Small intestine (tissue), 7 donors: ENCODE measurements around the gene GRIP2. TPM values are rescaled to one million over a fixed set of nuclear protein-coding genes. Genes with fewer than 3 reads are reported as not detected.

ENCODE experiments used
- DNase-seq, 2 donors: peaks; one replicate each; pipeline versions ENCODE4 v3.0.0 to v3.0.0-alpha.2; 2013
- FAIRE-seq: peaks from 2 replicates; lab custom pipeline; 2012; peaks lifted over from hg19 to GRCh38; lab: Jason Lieb, UNC
- H3K27ac ChIP-seq, 3 donors: one replicate each; pipeline ENCODE4 v1.5.1; 2013; ENCODE audit warnings: low read length in 2 of 3, mild to moderate bottlenecking in 2 of 3, control low read depth in 1 of 3, inconsistent platforms in 1 of 3, low read depth in 1 of 3, moderate library complexity in 1 of 3
- H3K27me3 ChIP-seq, 3 donors: one replicate each; pipeline ENCODE4 v1.6.1; 2013; ENCODE audit warnings: low read length in 3 of 3, inconsistent platforms in 1 of 3; ENCODE audit not compliant: control insufficient read depth in 3 of 3, insufficient read depth in 3 of 3
- H3K36me3 ChIP-seq, 3 donors: one replicate each; pipeline ENCODE4 v1.6.1; 2013; ENCODE audit warnings: low read length in 3 of 3, inconsistent platforms in 1 of 3, low read depth in 1 of 3, mild to moderate bottlenecking in 1 of 3, moderate library complexity in 1 of 3; ENCODE audit not compliant: control insufficient read depth in 3 of 3, insufficient read depth in 2 of 3
- H3K4me1 ChIP-seq, 3 donors: one replicate each; pipeline ENCODE4 v1.6.1; 2013; ENCODE audit warnings: low read length in 2 of 3, inconsistent platforms in 1 of 3, low read depth in 1 of 3, mild to moderate bottlenecking in 1 of 3, moderate library complexity in 1 of 3; ENCODE audit not compliant: control insufficient read depth in 3 of 3, insufficient read depth in 2 of 3
- H3K4me3 ChIP-seq, 3 donors: one replicate each; pipeline ENCODE4 v1.5.1; 2013; ENCODE audit warnings: low read length in 3 of 3, control low read depth in 1 of 3, inconsistent platforms in 1 of 3, low read depth in 1 of 3, mild to moderate bottlenecking in 1 of 3, moderate library complexity in 1 of 3
- H3K9me3 ChIP-seq, 2 donors: one replicate each; pipeline ENCODE4 v1.6.1; 2013; ENCODE audit warnings: low read depth in 1 of 2, low read length in 1 of 2; ENCODE audit not compliant: control insufficient read depth in 2 of 2, insufficient read depth in 1 of 2
- WGBS, 3 donors: extraction: QIAGEN DNeasy Blood & Tissue Kit; methylation state at CpG; one replicate each; pipeline ENCODE4 v1.1.7; 2013; 5-methylcytosine and 5-hydroxymethylcytosine counted together
- polyA plus RNA-seq, 4 donors: library from polyadenylated mRNA; stranded (reverse) in 3 of 4; unstranded in 1 of 4; fragments of 200-250 nt in 3 of 4; fragments of 120-200 nt in 1 of 4; gene quantifications; one replicate each; pipeline versions ENCODE4 v1.2.1 to v1.2.3, GENCODE V29; 2013
- donor health status: healthy with polysubstance abuse.
- donor health status: control.
- donor health status: control.
- donor health status: Bipolar disorder and iron deficiency.
- donor health status: healthy.

GRIP2 gene
- polyA plus RNA-seq, 4 donors = 0.27 to 1.4 (median 0.34) TPM; not detected in 1

DNA sequence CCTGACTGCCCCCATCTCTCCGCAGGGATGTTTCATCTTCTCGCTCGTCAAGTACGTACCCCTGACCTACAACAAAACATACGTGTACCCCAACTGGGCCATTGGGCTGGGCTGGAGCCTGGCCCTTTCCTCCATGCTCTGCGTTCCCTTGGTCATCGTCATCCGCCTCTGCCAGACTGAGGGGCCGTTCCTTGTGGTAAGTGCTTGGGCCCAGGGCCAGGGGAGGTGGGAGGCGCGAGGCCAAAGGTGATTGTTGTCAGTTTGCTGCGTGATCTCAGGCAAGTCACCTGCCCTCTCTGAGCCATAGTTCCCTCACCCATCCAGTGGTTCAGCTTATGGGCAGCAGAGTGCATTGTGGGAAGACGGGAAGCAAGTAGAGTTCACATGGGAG, 58.5 kb downstream of the GRIP2 start:
- peaks cover 8 to 90% (median 50%) of the 10 kb centered on the region in 3 donors for H3K36me3 ChIP-seq
- FAIRE-seq = no peak
- WGBS, 3 donors = 92 to 98% (median 97%) methylated on average over 13 of the region's 13 CpGs
- H3K27ac ChIP-seq = no peak overlapping the region
- H3K27me3 ChIP-seq = no peaks in the 10 kb centered on the region
- no peak overlapping the region for H3K4me3 ChIP-seq
- no peak for DNase-seq
- H3K9me3 ChIP-seq = no peaks in the 10 kb centered on the region
- no peaks in the 10 kb centered on the region for H3K4me1 ChIP-seq

DNA sequence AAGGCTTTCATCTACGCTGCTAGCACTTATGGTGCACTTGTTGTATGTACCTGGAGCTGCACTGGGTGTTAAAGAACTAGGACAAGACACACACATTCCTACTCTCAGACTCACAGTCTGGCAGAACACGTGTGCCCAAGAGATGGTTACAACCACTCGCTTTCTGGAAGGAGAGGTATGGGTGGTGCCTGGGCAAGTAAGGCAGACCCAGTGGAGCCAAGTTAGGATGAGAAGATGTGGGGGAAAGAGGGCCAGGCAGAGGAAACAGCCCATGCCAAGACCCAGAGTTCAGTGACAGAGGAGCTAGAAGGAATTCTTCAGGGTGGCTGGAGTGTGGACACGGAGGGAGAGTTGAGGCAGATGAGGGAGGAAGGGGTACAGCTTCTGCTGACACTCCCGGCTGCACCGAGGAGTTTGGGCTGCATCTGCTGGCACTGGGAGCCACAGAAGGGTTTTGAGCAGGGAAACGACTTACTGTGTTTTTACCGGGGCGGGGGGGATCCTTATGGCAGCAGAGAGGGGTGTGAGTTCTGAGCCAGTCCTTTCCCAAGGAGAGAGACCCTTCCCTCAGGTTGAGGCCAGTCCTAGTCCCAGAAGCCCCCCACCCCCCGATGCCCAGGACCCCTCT, 59.0 kb downstream of the GRIP2 start:
- H3K27me3 ChIP-seq = no peaks in the 10 kb centered on the region
- 89 to 97% (median 95%) methylated on average over 10 of the region's 10 CpGs for WGBS, 3 donors
- H3K27ac ChIP-seq = no peak overlapping the region
- no peak overlapping the region for H3K4me3 ChIP-seq
- no peaks in the 10 kb centered on the region for H3K4me1 ChIP-seq
- H3K36me3 ChIP-seq = peaks cover 5 to 91% (median 45%) of the 10 kb centered on the region in 3 donors
- no peak for FAIRE-seq
- H3K9me3 ChIP-seq = no peaks in the 10 kb centered on the region
- no peak for DNase-seq

DNA sequence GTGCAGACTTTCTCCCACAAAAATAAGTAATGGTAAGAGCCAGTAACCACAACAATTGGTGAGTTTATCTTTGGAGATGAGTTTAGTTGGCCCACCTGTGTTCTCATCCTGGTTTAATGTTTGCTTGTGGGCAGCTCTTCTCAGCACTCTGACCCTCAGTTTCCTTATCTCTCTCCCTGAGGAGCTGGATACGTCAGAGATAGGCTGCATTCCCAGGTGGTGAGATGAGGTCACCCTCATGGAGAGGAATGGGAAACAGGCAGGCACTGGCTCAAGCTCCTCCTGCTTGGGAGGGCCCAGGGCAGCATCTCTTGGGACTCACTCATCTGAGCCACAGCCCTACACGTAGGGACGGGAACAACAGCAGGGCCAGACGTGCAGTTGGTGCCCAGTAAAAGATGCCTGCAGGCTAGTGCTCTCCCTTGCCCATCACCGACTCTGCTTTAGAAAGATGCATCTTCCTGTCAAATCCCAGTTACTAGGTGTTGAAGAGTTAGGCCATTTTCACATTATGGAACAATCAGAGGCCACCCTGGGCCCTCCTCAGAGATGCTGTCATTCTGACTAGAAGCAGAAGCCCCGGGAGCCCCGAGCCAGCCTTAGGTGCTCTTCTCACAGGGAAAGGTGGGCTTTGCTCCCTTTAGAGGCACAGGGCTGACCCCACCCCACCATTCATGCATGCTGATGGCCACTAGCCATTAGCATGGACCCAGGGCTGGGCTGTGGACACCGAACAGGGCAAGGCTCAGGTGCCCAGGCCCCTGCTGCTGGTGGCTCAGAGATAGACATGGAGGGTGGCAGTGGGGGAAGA, 59.7 kb downstream of the GRIP2 start:
- H3K27ac ChIP-seq = no peak overlapping the region
- no peak overlapping the region for H3K4me3 ChIP-seq
- DNase-seq (peak in 1 of 2 donors; percentile 15), FAIRE-seq (no peak)
- no peaks in the 10 kb centered on the region for H3K9me3 ChIP-seq
- WGBS, 3 donors = 83 to 87% (median 84%) methylated on average over 8 of the region's 8 CpGs
- no peaks in the 10 kb centered on the region for H3K4me1 ChIP-seq
- H3K36me3 ChIP-seq = peaks cover 5 to 91% (median 39%) of the 10 kb centered on the region in 3 donors
- H3K27me3 ChIP-seq = no peaks in the 10 kb centered on the region

DNA sequence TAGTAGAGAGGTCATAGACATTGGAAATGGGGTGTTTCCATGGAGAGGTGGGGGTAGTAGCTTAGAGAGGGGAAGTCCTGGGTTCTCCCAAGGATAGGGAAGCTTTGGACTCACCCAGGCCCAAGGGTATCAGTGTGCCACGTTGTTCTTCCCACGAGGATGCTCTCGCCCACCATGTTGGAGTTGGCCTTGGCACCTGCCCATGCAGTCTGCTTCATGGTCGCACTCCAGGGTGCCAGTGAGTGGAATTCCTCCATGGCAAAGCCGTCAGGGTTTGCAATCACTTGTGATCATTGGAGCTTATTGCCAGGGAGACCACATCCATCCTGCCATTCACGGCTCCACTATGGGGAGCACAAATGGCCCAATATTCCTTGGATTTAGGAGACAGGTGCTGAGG, 60.6 kb downstream of the GRIP2 start:
- no peak for DNase-seq
- H3K36me3 ChIP-seq = peaks cover 5 to 93% (median 34%) of the 10 kb centered on the region in 3 donors
- WGBS, 3 donors = 92 to 97% (median 95%) methylated on average over 6 of the region's 6 CpGs

DNA sequence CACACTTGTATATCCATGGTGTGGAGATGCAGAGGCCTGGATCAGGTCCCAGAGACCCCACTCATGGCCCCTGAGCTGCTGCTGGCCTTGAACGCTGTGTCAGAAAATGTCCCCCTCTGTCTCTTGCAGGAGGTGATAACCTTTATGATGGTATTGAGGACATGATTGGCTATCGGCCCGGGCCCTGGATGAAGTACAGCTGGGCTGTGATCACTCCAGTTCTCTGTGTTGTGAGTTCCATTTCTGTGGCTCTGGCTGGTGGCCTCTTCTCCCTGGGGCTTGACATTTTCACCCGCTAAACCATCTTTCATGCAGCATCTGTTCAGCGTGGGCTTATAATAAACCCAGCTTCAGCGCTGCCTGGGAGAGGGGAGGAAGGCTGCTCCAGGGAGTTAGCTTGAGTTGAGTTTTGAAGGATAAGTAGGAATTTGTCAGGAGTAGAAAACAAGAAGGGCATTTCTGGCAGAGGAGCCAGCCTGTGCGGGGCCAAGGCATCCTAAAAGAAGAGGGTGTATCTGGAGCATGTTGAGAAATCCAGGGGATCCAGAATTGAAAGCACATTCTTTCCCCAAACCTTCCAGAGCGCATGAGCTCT, 61.1 kb downstream of the GRIP2 start:
- peaks cover 5 to 93% (median 32%) of the 10 kb centered on the region in 3 donors for H3K36me3 ChIP-seq
- no peak overlapping the region for H3K4me3 ChIP-seq
- no peaks in the 10 kb centered on the region for H3K27me3 ChIP-seq
- H3K4me1 ChIP-seq = no peaks in the 10 kb centered on the region
- no peaks in the 10 kb centered on the region for H3K9me3 ChIP-seq
- H3K27ac ChIP-seq = no peak overlapping the region
- no peak for DNase-seq
- WGBS, 3 donors = 93 to 97% (median 95%) methylated on average over 8 of the region's 8 CpGs
- no peak for FAIRE-seq

More for the DNA sequence above, 60.6 kb downstream of the GRIP2 start:
- H3K27ac ChIP-seq = no peak overlapping the region
- H3K9me3 ChIP-seq = no peaks in the 10 kb centered on the region
- no peaks in the 10 kb centered on the region for H3K4me1 ChIP-seq
- H3K4me3 ChIP-seq = no peak overlapping the region
- FAIRE-seq = no peak
- H3K27me3 ChIP-seq = no peaks in the 10 kb centered on the region

DNA sequence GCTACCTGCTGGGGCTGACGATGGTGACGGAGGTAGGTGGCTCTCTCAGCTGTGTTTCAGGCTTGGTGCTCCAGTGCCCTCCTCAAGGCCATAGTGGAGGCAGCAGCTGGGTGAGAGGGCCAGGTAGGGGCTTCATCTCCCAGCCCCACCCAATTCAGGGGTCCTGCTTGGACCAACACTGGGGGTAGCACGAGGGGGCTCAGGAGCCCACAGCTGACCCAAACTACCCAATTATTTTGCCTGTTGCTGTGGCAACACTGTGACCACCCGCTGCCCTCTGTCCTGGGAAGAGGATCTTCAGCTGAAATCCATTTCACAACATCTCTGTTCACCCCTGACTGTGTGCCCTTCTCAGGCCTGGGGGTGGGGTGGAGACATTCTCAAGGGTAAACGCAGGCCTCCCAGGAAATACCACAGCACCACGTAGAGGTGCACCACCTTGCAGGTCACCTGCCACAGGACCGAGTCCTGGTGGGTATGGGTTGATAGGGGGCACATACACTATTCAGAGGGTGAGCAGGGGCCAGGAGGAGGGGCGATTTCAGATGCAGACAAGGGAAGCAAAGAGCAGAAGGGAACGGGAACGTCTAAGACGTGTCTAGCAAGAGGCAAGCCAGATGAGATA, 62.7 kb downstream of the GRIP2 start:
- Histone ChIP-seq H3K36me3 (peaks cover 2 to 94% (median 22%) of the 10 kb centered on the region in 3 donors), H3K4me3 (no peak overlapping the region), H3K27ac (no peak overlapping the region), H3K9me3 (no peaks in the 10 kb centered on the region), H3K4me1 (no peaks in the 10 kb centered on the region), H3K27me3 (no peaks in the 10 kb centered on the region)
- 93 to 95% (median 94%) methylated on average over 11 of the region's 11 CpGs for WGBS, 3 donors
- no peak for DNase-seq
- no peak for FAIRE-seq

DNA sequence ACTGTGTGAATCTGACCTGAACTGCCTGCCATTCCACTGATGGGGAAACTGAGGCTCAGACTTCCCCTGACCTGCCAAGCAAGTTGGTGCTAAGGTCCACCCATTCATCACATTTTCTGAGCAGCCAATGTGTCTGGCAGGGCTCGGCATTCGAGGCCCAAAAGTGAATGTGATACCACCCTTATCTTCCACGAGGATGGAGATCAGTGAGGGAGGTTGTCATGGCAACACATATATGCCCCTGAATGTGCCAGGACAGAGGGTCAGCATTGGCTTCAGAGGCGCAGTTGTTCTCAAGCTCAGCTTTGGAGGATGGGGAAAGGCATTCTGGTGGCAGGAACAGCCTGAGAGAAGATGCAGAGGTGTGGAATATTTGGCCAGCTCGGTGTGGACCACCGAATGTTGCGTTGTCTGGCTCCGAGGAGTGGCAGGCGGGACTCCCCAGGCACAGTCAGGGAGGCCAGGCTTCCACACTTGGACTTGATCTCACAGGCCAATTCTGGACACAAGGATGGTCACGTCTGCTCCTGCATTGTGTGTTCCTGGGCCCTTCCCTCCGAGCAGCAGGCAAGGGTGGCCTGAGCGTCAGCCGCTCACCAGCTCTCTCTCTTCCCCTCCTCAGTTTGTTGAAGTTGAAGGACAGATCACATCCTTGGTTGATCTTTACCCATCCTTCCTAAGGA, 63.4 kb downstream of the GRIP2 start:
- 94 to 95% (median 94%) methylated on average over 13 of the region's 13 CpGs for WGBS, 3 donors
- Histone ChIP-seq H3K27me3 (no peaks in the 10 kb centered on the region), H3K4me1 (no peaks in the 10 kb centered on the region), H3K4me3 (no peak overlapping the region), H3K36me3 (peaks cover 2 to 94% (median 22%) of the 10 kb centered on the region in 3 donors), H3K9me3 (no peaks in the 10 kb centered on the region), H3K27ac (no peak overlapping the region)
- DNase-seq (no peak), FAIRE-seq (no peak)

DNA sequence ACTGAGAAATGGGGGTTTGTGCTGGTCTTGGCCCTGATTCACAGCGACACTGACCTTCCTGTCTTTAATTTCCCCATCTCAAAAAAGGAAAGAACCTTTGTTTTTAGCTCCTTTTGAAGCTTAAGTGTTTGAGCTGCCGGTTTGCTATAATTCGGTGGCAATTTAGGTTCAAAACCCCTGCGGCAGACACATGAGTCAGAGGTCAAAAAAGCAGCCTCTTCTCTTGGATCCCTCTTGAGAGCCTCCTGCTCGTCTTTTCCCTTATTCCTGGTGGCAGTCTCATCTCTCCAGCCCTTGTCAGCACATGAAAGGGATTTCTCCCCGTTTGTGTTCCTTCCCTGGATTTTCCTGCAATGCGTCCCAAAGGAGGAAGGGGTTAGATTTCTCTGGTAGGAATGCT, 64.5 kb downstream of the GRIP2 start:
- 81 to 87% (median 84%) methylated on average over 7 of the region's 7 CpGs for WGBS, 3 donors
- H3K27ac ChIP-seq = no peak overlapping the region
- H3K4me3 ChIP-seq = no peak overlapping the region
- no peaks in the 10 kb centered on the region for H3K4me1 ChIP-seq
- FAIRE-seq (no peak), DNase-seq (no peak)
- H3K27me3 ChIP-seq = no peaks in the 10 kb centered on the region
- no peaks in the 10 kb centered on the region for H3K9me3 ChIP-seq
- H3K36me3 ChIP-seq = peaks cover 4 to 92% (median 17%) of the 10 kb centered on the region in 3 donors
